ENCODE results near the gene LARGE1. TPM values are rescaled to one million over a fixed set of nuclear protein-coding genes. Genes with fewer than 3 reads are reported as not detected.
"Not testable (repeated sequence)": the region's sequence is repeated elsewhere in the genome, so short reads cannot be mapped to it uniquely, and the experiment has no call there.

LARGE1 gene
- total and polyA plus RNA-seq, 7 donors, result 14.9 to 91.6 (median 46.1) TPM

GRCh38 chr22:33864723-33865130, 55.5 kb downstream of the LARGE1 start:
- peak overlapping the region; percentile 63 for H3K27ac ChIP-seq
- H3K9me3 ChIP-seq, result no peaks in the 10 kb centered on the region
- ATAC-seq (peak; percentile 46 to 69 (median 66)), DNase-seq (no peak)
- H3K27me3 ChIP-seq (ENCODE audit: insufficient read depth in 3 of 3, low read length in 2 of 3), result no peaks in the 10 kb centered on the region
- intact Hi-C loops (cut with DNase I), result no loop called here
- no peak for TF ChIP-seq CTCF (IDR thresholded peaks at IDR 0.05)
- no peak overlapping the region for H3K4me3 ChIP-seq
- peaks cover 55% of the 10 kb centered on the region for H3K4me1 ChIP-seq
- no peaks in the 10 kb centered on the region for H3K36me3 ChIP-seq (ENCODE audit: insufficient read depth in 1 of 2, low read depth in 1 of 2)
- 39 to 54% (median 42%) methylated on average over 7 of the region's 7 CpGs for WGBS, 3 donors

GRCh38 chr22:33861216-33861875, 58.9 kb downstream of the LARGE1 start:
- Histone ChIP-seq H3K4me3 (no peak overlapping the region), H3K27me3 (ENCODE audit: insufficient read depth in 3 of 3, low read length in 2 of 3) (no peaks in the 10 kb centered on the region), H3K27ac (no peak overlapping the region), H3K4me1 (peaks cover 21% of the 10 kb centered on the region), H3K9me3 (no peaks in the 10 kb centered on the region), H3K36me3 (ENCODE audit: insufficient read depth in 1 of 2, low read depth in 1 of 2) (no peaks in the 10 kb centered on the region)
- WGBS, 3 donors, result 88 to 93% (median 89%) methylated on average over 12 of the region's 12 CpGs
- DNase-seq (no peak), ATAC-seq (no peak)
- no peak for TF ChIP-seq CTCF (IDR thresholded peaks at IDR 0.05)
- intact Hi-C loops (cut with DNase I), result no loop called here

- ATAC-seq (no peak), DNase-seq (no peak)
- no peak overlapping the region for H3K4me3 ChIP-seq
- H3K27ac ChIP-seq, result no peak overlapping the region
- no peaks in the 10 kb centered on the region for H3K9me3 ChIP-seq
- H3K4me1 ChIP-seq, result peaks cover 13% of the 10 kb centered on the region
- intact Hi-C loops (cut with DNase I), result no loop called here
- no peaks in the 10 kb centered on the region for H3K36me3 ChIP-seq (ENCODE audit: insufficient read depth in 1 of 2, low read depth in 1 of 2)
- WGBS, 3 donors, result 89 to 96% (median 93%) methylated on average over 7 to 8 of the region's 8 CpGs
- H3K27me3 ChIP-seq (ENCODE audit: insufficient read depth in 3 of 3, low read length in 2 of 3), result no peaks in the 10 kb centered on the region
- no peak for TF ChIP-seq CTCF (IDR thresholded peaks at IDR 0.05)
Observed at GRCh38 chr22:33860386-33860785, 59.9 kb downstream of the LARGE1 start.

GRCh38 chr22:33859311-33859710, 61.0 kb downstream of the LARGE1 start:
- no peak overlapping the region for H3K27ac ChIP-seq
- DNase-seq (no peak), ATAC-seq (no peak)
- intact Hi-C loops (cut with DNase I), result no loop called here
- no peak for TF ChIP-seq CTCF (IDR thresholded peaks at IDR 0.05)
- no peak overlapping the region for H3K4me3 ChIP-seq
- WGBS, 3 donors, result 95 to 97% (median 95%) methylated on average over 6 of the region's 6 CpGs
- H3K9me3 ChIP-seq, result no peaks in the 10 kb centered on the region
- H3K27me3 ChIP-seq (ENCODE audit: insufficient read depth in 3 of 3, low read length in 2 of 3), result no peaks in the 10 kb centered on the region
- no peaks in the 10 kb centered on the region for H3K36me3 ChIP-seq (ENCODE audit: insufficient read depth in 1 of 2, low read depth in 1 of 2)
- H3K4me1 ChIP-seq, result peaks cover 8% of the 10 kb centered on the region

GRCh38 chr22:33858653-33859052, 61.6 kb downstream of the LARGE1 start:
- H3K4me3 ChIP-seq; H3K4me1 ChIP-seq; H3K27me3 ChIP-seq (ENCODE audit: insufficient read depth in 3 of 3, low read length in 2 of 3); H3K36me3 ChIP-seq (ENCODE audit: insufficient read depth in 1 of 2, low read depth in 1 of 2); H3K27ac ChIP-seq; H3K9me3 ChIP-seq; ATAC-seq; intact Hi-C loops (cut with DNase I); DNase-seq: not testable (repeated sequence)
- 87 to 91% (median 91%) methylated on average over 5 of the region's 5 CpGs for WGBS, 3 donors

- H3K36me3 ChIP-seq (ENCODE audit: insufficient read depth in 1 of 2, low read depth in 1 of 2); H3K4me3 ChIP-seq; DNase-seq; H3K9me3 ChIP-seq; H3K27ac ChIP-seq; H3K27me3 ChIP-seq (ENCODE audit: insufficient read depth in 3 of 3, low read length in 2 of 3); ATAC-seq; intact Hi-C loops (cut with DNase I): not testable (repeated sequence)
- WGBS, 3 donors, result 97 to 98% (median 97%) methylated on average over 16 of the region's 16 CpGs
- H3K4me1 ChIP-seq, result peaks cover 15% of the 10 kb centered on the region
Observed at GRCh38 chr22:33857767-33858166, 62.5 kb downstream of the LARGE1 start.
